H1 (cell line): ENCODE measurements around the gene NEGR1. TPM values are rescaled to one million over a fixed set of nuclear protein-coding genes. Genes with fewer than 3 reads are reported as not detected.

Experiments
- CBX5 ChIP-seq: fragments of 300-800, 300-1000 bp; sonication (generic); IDR thresholded peaks from 2 replicates; pipeline ENCODE4 v1.7.1; 2016; ENCODE audit warnings: antibody characterized with exemption, low read length, low read depth
- EP300 ChIP-seq, 2 experiments: IDR thresholded peaks; 1 replicate in 1 of 2; 2 replicates in 1 of 2; pipeline ENCODE4 v1.6.1; 2011 to 2012; ENCODE audit warnings: low read depth in 2 of 2, low read length in 2 of 2, mild to moderate bottlenecking in 2 of 2, borderline replicate concordance in 1 of 2, inconsistent platforms in 1 of 2, moderate library complexity in 1 of 2
- KDM1A ChIP-seq: fragments of 200-600, 300-600 bp; sonication (generic); IDR thresholded peaks from 2 replicates; pipeline ENCODE4 v1.7.1; 2016; ENCODE audit warnings: mild to moderate bottlenecking, low read length, borderline replicate concordance
- RNF2 ChIP-seq: fragments of 200-900, 300-1000 bp; sonication (generic); IDR thresholded peaks from 2 replicates; pipeline ENCODE4 v1.7.1; 2016; ENCODE audit warnings: borderline replicate concordance, low read depth, mild to moderate bottlenecking, antibody characterized with exemption, low read length; ENCODE audit not compliant: poor library complexity, severe bottlenecking; ENCODE audit errors: missing control alignments
- SP4 ChIP-seq: IDR thresholded peaks from 2 replicates; pipeline ENCODE4 v1.6.1; 2012; ENCODE audit warnings: low read length, inconsistent platforms
- TEAD4 ChIP-seq: IDR thresholded peaks from 2 replicates; pipeline ENCODE4 v1.6.1; 2012; ENCODE audit warnings: low read depth, low read length, inconsistent platforms, mixed read lengths
- polyA plus RNA-seq, 7 experiments: library from polyadenylated mRNA; depleted of rRNA in 3 of 7; stranded (reverse) in 5 of 7; unstranded in 2 of 7; fragments of >200 nt in 5 of 7; fragments of 200-250 nt in 2 of 7; gene quantifications; 1 replicate in 5 of 7; 2 replicates in 1 of 7; 4 replicates in 1 of 7; pipeline versions ENCODE4 v1.2.1 to v1.2.3, GENCODE V29; 2011 to 2013; ENCODE audit warnings: missing spikeins in 2 of 7, mixed read lengths in 2 of 7
- total RNA-seq: library from RNA; stranded (reverse); fragmentation: NEBNext Ultra II Directional; extraction: Animal tissue kit (Norgen Biotek cat#: 25700); gene quantifications from 2 replicates; pipeline ENCODE4 v1.2.1, GENCODE V29; 2021
- TF ChIP-seq, protein P1 (sequence below): fragments of 300-600 bp; sonication (generic); IDR thresholded peaks from 2 replicates; pipeline ENCODE4 v1.7.1; 2012; ENCODE audit warnings: low read length, moderate library complexity, mild to moderate bottlenecking, inconsistent platforms; ENCODE audit not compliant: insufficient replicate concordance
- TF ChIP-seq, protein P2 (sequence below): IDR thresholded peaks from 2 replicates; pipeline ENCODE4 v1.6.1; 2011; ENCODE audit warnings: low read depth, mild to moderate bottlenecking, low read length; ENCODE audit not compliant: insufficient read depth
- TF ChIP-seq, protein P3 (sequence below): IDR thresholded peaks from 2 replicates; pipeline ENCODE4 v1.6.1; 2012; ENCODE audit warnings: low read length, inconsistent platforms

NEGR1 gene
- total and polyA plus RNA-seq, 2 of the 8 experiments (the other 6 are each of a cell fraction or from before 2014, with no cell fraction given) = 0.71 to 1.3 TPM

DNA sequence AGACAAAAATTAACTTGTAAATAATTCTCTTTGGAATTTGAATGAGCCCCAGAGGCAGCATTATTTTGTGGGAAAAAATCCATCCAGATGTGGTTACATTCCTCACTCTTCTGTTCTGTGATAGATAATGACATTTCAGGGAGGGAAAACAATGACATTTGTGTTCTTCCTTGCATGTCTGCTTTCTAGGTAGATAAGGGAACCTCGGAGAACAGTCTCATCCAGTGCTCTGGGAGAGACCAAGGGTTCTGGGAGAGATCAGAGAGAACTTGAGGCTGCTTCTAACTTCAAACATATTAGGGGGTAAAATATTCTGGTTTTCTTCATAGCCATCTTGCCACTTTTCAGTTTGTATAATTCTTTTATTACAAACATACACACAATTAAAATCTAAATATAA is 269.2 kb downstream of the NEGR1 start (continued):
- TF ChIP-seq, protein P1, sequence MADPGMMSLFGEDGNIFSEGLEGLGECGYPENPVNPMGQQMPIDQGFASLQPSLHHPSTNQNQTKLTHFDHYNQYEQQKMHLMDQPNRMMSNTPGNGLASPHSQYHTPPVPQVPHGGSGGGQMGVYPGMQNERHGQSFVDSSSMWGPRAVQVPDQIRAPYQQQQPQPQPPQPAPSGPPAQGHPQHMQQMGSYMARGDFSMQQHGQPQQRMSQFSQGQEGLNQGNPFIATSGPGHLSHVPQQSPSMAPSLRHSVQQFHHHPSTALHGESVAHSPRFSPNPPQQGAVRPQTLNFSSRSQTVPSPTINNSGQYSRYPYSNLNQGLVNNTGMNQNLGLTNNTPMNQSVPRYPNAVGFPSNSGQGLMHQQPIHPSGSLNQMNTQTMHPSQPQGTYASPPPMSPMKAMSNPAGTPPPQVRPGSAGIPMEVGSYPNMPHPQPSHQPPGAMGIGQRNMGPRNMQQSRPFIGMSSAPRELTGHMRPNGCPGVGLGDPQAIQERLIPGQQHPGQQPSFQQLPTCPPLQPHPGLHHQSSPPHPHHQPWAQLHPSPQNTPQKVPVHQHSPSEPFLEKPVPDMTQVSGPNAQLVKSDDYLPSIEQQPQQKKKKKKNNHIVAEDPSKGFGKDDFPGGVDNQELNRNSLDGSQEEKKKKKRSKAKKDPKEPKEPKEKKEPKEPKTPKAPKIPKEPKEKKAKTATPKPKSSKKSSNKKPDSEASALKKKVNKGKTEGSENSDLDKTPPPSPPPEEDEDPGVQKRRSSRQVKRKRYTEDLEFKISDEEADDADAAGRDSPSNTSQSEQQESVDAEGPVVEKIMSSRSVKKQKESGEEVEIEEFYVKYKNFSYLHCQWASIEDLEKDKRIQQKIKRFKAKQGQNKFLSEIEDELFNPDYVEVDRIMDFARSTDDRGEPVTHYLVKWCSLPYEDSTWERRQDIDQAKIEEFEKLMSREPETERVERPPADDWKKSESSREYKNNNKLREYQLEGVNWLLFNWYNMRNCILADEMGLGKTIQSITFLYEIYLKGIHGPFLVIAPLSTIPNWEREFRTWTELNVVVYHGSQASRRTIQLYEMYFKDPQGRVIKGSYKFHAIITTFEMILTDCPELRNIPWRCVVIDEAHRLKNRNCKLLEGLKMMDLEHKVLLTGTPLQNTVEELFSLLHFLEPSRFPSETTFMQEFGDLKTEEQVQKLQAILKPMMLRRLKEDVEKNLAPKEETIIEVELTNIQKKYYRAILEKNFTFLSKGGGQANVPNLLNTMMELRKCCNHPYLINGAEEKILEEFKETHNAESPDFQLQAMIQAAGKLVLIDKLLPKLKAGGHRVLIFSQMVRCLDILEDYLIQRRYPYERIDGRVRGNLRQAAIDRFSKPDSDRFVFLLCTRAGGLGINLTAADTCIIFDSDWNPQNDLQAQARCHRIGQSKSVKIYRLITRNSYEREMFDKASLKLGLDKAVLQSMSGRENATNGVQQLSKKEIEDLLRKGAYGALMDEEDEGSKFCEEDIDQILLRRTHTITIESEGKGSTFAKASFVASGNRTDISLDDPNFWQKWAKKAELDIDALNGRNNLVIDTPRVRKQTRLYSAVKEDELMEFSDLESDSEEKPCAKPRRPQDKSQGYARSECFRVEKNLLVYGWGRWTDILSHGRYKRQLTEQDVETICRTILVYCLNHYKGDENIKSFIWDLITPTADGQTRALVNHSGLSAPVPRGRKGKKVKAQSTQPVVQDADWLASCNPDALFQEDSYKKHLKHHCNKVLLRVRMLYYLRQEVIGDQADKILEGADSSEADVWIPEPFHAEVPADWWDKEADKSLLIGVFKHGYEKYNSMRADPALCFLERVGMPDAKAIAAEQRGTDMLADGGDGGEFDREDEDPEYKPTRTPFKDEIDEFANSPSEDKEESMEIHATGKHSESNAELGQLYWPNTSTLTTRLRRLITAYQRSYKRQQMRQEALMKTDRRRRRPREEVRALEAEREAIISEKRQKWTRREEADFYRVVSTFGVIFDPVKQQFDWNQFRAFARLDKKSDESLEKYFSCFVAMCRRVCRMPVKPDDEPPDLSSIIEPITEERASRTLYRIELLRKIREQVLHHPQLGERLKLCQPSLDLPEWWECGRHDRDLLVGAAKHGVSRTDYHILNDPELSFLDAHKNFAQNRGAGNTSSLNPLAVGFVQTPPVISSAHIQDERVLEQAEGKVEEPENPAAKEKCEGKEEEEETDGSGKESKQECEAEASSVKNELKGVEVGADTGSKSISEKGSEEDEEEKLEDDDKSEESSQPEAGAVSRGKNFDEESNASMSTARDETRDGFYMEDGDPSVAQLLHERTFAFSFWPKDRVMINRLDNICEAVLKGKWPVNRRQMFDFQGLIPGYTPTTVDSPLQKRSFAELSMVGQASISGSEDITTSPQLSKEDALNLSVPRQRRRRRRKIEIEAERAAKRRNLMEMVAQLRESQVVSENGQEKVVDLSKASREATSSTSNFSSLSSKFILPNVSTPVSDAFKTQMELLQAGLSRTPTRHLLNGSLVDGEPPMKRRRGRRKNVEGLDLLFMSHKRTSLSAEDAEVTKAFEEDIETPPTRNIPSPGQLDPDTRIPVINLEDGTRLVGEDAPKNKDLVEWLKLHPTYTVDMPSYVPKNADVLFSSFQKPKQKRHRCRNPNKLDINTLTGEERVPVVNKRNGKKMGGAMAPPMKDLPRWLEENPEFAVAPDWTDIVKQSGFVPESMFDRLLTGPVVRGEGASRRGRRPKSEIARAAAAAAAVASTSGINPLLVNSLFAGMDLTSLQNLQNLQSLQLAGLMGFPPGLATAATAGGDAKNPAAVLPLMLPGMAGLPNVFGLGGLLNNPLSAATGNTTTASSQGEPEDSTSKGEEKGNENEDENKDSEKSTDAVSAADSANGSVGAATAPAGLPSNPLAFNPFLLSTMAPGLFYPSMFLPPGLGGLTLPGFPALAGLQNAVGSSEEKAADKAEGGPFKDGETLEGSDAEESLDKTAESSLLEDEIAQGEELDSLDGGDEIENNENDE = no peak
- no peak for TF ChIP-seq RNF2
- no peak for TF ChIP-seq KDM1A
- TF ChIP-seq CBX5 = no peak
- no peak for TF ChIP-seq SP4
- TF ChIP-seq, protein P2, sequence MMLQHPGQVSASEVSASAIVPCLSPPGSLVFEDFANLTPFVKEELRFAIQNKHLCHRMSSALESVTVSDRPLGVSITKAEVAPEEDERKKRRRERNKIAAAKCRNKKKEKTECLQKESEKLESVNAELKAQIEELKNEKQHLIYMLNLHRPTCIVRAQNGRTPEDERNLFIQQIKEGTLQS = no peak
- no peak for TF ChIP-seq TEAD4
- TF ChIP-seq EP300 (IDR thresholded peaks at IDR 0.05; ENCODE audit: borderline replicate concordance in 1 of 2, low read depth in 2 of 2, low read length in 2 of 2) = no peak
- TF ChIP-seq, protein P3, sequence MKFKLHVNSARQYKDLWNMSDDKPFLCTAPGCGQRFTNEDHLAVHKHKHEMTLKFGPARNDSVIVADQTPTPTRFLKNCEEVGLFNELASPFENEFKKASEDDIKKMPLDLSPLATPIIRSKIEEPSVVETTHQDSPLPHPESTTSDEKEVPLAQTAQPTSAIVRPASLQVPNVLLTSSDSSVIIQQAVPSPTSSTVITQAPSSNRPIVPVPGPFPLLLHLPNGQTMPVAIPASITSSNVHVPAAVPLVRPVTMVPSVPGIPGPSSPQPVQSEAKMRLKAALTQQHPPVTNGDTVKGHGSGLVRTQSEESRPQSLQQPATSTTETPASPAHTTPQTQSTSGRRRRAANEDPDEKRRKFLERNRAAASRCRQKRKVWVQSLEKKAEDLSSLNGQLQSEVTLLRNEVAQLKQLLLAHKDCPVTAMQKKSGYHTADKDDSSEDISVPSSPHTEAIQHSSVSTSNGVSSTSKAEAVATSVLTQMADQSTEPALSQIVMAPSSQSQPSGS = no peak
